ENCODE measurements around the gene RIT1. TPM values are rescaled to one million over a fixed set of nuclear protein-coding genes. Genes with fewer than 3 reads are reported as not detected.

The RIT1 gene
- total and polyA plus RNA-seq, 7 donors, result 13.1 to 23.2 (median 16.6) TPM

- H3K27me3 ChIP-seq, result no peaks in the 10 kb centered on the region
- H3K36me3 ChIP-seq, result peaks cover 0 to 7% (median 0%) of the 10 kb centered on the region in 4 donors
- H3K4me1 ChIP-seq, result peaks cover 0 to 14% (median 2%) of the 10 kb centered on the region in 4 donors
- no peak for TF ChIP-seq POLR2AphosphoS5 (IDR thresholded peaks at IDR 0.05)
- no peak for TF ChIP-seq POLR2A (IDR thresholded peaks at IDR 0.05)
- no peak for TF ChIP-seq CTCF (IDR thresholded peaks at IDR 0.05)
- TF ChIP-seq EP300 (IDR thresholded peaks at IDR 0.05), result no peak
- DNase-seq, result no peak
- no peaks in the 10 kb centered on the region for H3K9me3 ChIP-seq
- WGBS, 2 donors, result 59 to 74% methylated on average over 3 of the region's 3 CpGs
- intact Hi-C loops (cut with DNase I), result no loop called here
- H3K27ac ChIP-seq, result peak overlapping the region in 1 of 4 donors; percentile 9
- no peak overlapping the region for H3K4me3 ChIP-seq
These were observed 20.9 kb downstream of the RIT1 start for GRCh38 chr1:155890251-155890650.

- Histone ChIP-seq H3K4me3 (no peak overlapping the region), H3K27ac (no peak overlapping the region), H3K9me3 (no peaks in the 10 kb centered on the region), H3K36me3 (peaks cover 0 to 7% (median 0%) of the 10 kb centered on the region in 4 donors), H3K27me3 (no peaks in the 10 kb centered on the region), H3K4me1 (peaks cover 0 to 14% (median 2%) of the 10 kb centered on the region in 4 donors)
- TF ChIP-seq POLR2A (IDR thresholded peaks at IDR 0.05) (no peak), EP300 (IDR thresholded peaks at IDR 0.05) (no peak), CTCF (IDR thresholded peaks at IDR 0.05) (no peak), POLR2AphosphoS5 (IDR thresholded peaks at IDR 0.05) (no peak)
- WGBS, 2 donors, result 75 to 84% methylated on average over 2 of the region's 2 CpGs
- DNase-seq, result no peak
- intact Hi-C loops (cut with DNase I), result no loop called here
These were observed 21.6 kb downstream of the RIT1 start for GRCh38 chr1:155889566-155889965.

GRCh38 chr1:155888481-155888880 is 22.7 kb downstream of the RIT1 start:
- WGBS, 2 donors, result 95 to 98% methylated on average over 5 of the region's 5 CpGs
- peaks cover 0 to 9% (median 0%) of the 10 kb centered on the region in 4 donors for H3K36me3 ChIP-seq
- no peak for DNase-seq
- TF ChIP-seq CTCF (IDR thresholded peaks at IDR 0.05), result no peak
- TF ChIP-seq EP300 (IDR thresholded peaks at IDR 0.05), result no peak
- no peak for TF ChIP-seq POLR2A (IDR thresholded peaks at IDR 0.05)
- no peak for TF ChIP-seq POLR2AphosphoS5 (IDR thresholded peaks at IDR 0.05)
- H3K4me1 ChIP-seq, result peaks cover 0 to 9% (median 2%) of the 10 kb centered on the region in 4 donors
- intact Hi-C loops (cut with DNase I), result no loop called here
- no peak overlapping the region for H3K4me3 ChIP-seq
- no peaks in the 10 kb centered on the region for H3K27me3 ChIP-seq
- no peaks in the 10 kb centered on the region for H3K9me3 ChIP-seq
- H3K27ac ChIP-seq, result no peak overlapping the region

GRCh38 chr1:155884982-155885381 is 26.2 kb downstream of the RIT1 start:
- Histone ChIP-seq H3K27me3 (no peaks in the 10 kb centered on the region), H3K9me3 (no peaks in the 10 kb centered on the region), H3K27ac (no peak overlapping the region), H3K36me3 (peaks cover 0 to 35% (median 0%) of the 10 kb centered on the region in 4 donors), H3K4me1 (no peaks in the 10 kb centered on the region), H3K4me3 (no peak overlapping the region)
- DNase-seq, result no peak
- TF ChIP-seq POLR2A (IDR thresholded peaks at IDR 0.05) (no peak), CTCF (IDR thresholded peaks at IDR 0.05) (no peak), EP300 (IDR thresholded peaks at IDR 0.05) (no peak), POLR2AphosphoS5 (IDR thresholded peaks at IDR 0.05) (no peak)
- intact Hi-C loops (cut with DNase I), result no loop called here

All from sigmoid colon (tissue), 7 donors.